ENCODE data around the gene GRIK5. TPM values are rescaled to one million over a fixed set of nuclear protein-coding genes. Genes with fewer than 3 reads are reported as not detected.

The GRIK5 gene
- total RNA-seq, 1 experiment from 2014 or later: 43.1 TPM

- H4K91ac ChIP-seq (ENCODE audit: insufficient read length, low read depth, low read length): no peak overlapping the region
- H3K27me3 ChIP-seq (ENCODE audit: insufficient read depth, low read length): no peaks in the 10 kb centered on the region
- H4K5ac ChIP-seq (ENCODE audit: insufficient read length, low read depth, low read length): no peak overlapping the region
- Mint-ChIP-seq H3K36me3 (ENCODE audit: insufficient read depth in 1 of 3, low read depth in 3 of 3) (no peaks in the 10 kb centered on the region), H3K27ac (no peak overlapping the region), H3K4me3 (no peak overlapping the region), H3K4me1 (peaks cover 27 to 32% of the 10 kb centered on the region in 2 experiments), H3K27me3 (ENCODE audit: low read depth) (peaks cover 14% of the 10 kb centered on the region), H3K9me3 (no peaks in the 10 kb centered on the region; a peak in 1 of 5 replicates)
- H3K4ac ChIP-seq (ENCODE audit: low read depth, low read length): no peak overlapping the region
- no peak overlapping the region for H3K14ac ChIP-seq (ENCODE audit: insufficient read depth, low read length)
- no peak overlapping the region for H3K23ac ChIP-seq (ENCODE audit: insufficient read length, low read depth, low read length)
- H3T11ph ChIP-seq (ENCODE audit: low read length): no peak overlapping the region
- no peak overlapping the region for H2BK15ac ChIP-seq (ENCODE audit: low read depth, low read length)
- H2AFZ ChIP-seq (ENCODE audit: low read length): no peak overlapping the region
- peaks cover 9% of the 10 kb centered on the region; the same call in 1 of the 2 replicates for H3K4me1 ChIP-seq (ENCODE audit: insufficient read depth, low read length)
- no peaks in the 10 kb centered on the region for H3K79me1 ChIP-seq (ENCODE audit: insufficient read depth, low read depth, low read length, poor library complexity, severe bottlenecking)
- no peak overlapping the region for H2BK20ac ChIP-seq (ENCODE audit: low read depth, low read length, poor library complexity, severe bottlenecking)
- H3K56ac ChIP-seq (ENCODE audit: insufficient read length, low read depth, low read length): no peak overlapping the region
- no peak for TF ChIP-seq CTCF (conservative IDR thresholded peaks at IDR 0.05)
- no peaks in the 10 kb centered on the region for H4K20me1 ChIP-seq (ENCODE audit: control insufficient read depth, insufficient read depth, insufficient read length)
- no peak overlapping the region for H2AK5ac ChIP-seq (ENCODE audit: insufficient read length, low read length)
- H3K79me2 ChIP-seq (ENCODE audit: insufficient read depth, low read length): no peaks in the 10 kb centered on the region
- no CpG with 5 or more reads among the region's 1 CpG for WGBS (ENCODE audit: extremely low coverage, insufficient read length, low lambda C conversion rate)
- H2BK5ac ChIP-seq (ENCODE audit: insufficient read length, low read length): no peak overlapping the region
- H3K23me2 ChIP-seq (ENCODE audit: insufficient read length, low read depth, low read length, poor library complexity, severe bottlenecking): no peaks in the 10 kb centered on the region
- H2BK12ac ChIP-seq (ENCODE audit: insufficient read length, low read depth, low read length): no peak overlapping the region
- no peak overlapping the region for H3K9ac ChIP-seq (ENCODE audit: extremely low read depth, insufficient read length, low read length)
- H4K8ac ChIP-seq (replicated peaks; ENCODE audit: insufficient read length, low read depth, low read length): no peak overlapping the region
- H3K27ac ChIP-seq (ENCODE audit: insufficient read length, low read depth, low read length): no peak overlapping the region
- H3K18ac ChIP-seq (ENCODE audit: insufficient read length, low read depth, low read length): no peak overlapping the region
- no peaks in the 10 kb centered on the region for H3K9me3 ChIP-seq (ENCODE audit: control insufficient read depth, low read depth, low read length)
- H3K4me2 ChIP-seq (ENCODE audit: insufficient read depth, insufficient read length, low read length): no peak overlapping the region
- H2BK120ac ChIP-seq (ENCODE audit: low read depth, low read length, poor library complexity, severe bottlenecking): no peak overlapping the region
- DNase-seq: no peak
Observed at GRCh38 chr19:42110658-42111057, 40.7 kb upstream of the GRIK5 start.

Measured in H9 (cell line).